ENCODE results near the gene CDH5.

DNA sequence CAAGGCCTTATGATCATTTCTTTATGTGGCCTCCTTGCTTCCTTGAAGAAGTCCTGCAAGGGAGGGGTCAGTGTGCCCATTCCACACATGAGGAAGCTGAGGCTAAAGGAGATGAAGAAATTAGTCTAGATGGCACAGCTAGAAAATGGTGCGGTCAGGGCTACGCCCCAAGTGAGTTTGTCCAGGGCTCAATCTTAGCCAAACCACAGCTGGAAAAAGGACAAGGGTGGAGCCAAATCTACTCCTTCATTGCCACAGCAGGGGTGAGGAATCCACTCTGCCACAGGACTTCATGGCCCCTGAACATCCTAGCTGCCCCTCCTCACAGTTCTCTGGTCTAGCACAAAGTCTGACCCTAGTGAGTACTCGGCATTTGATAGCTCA lies 76.8 kb downstream of the CDH5 start:
- TF ChIP-seq JUND (IDR thresholded peaks at IDR 0.05) (no peak), GABPA (IDR thresholded peaks at IDR 0.05; ENCODE audit: low read depth) (no peak), RXRA (IDR thresholded peaks at IDR 0.05; ENCODE audit: borderline replicate concordance, low read depth) (no peak), CHD2 (IDR thresholded peaks at IDR 0.05; ENCODE audit: low read length, partially characterized antibody) (no peak), EZH2phosphoT487 (IDR thresholded peaks at IDR 0.05; ENCODE audit: borderline replicate concordance, low read depth) (no peak), MXI1 (IDR thresholded peaks at IDR 0.05; ENCODE audit: low read depth, low read length) (no peak), SIN3A (IDR thresholded peaks at IDR 0.05; ENCODE audit: borderline replicate concordance, low read depth, low read length) (no peak)
- TF ChIP-seq, protein P1, sequence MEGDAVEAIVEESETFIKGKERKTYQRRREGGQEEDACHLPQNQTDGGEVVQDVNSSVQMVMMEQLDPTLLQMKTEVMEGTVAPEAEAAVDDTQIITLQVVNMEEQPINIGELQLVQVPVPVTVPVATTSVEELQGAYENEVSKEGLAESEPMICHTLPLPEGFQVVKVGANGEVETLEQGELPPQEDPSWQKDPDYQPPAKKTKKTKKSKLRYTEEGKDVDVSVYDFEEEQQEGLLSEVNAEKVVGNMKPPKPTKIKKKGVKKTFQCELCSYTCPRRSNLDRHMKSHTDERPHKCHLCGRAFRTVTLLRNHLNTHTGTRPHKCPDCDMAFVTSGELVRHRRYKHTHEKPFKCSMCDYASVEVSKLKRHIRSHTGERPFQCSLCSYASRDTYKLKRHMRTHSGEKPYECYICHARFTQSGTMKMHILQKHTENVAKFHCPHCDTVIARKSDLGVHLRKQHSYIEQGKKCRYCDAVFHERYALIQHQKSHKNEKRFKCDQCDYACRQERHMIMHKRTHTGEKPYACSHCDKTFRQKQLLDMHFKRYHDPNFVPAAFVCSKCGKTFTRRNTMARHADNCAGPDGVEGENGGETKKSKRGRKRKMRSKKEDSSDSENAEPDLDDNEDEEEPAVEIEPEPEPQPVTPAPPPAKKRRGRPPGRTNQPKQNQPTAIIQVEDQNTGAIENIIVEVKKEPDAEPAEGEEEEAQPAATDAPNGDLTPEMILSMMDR (IDR thresholded peaks at IDR 0.05): no peak
- TF ChIP-seq, protein P2, sequence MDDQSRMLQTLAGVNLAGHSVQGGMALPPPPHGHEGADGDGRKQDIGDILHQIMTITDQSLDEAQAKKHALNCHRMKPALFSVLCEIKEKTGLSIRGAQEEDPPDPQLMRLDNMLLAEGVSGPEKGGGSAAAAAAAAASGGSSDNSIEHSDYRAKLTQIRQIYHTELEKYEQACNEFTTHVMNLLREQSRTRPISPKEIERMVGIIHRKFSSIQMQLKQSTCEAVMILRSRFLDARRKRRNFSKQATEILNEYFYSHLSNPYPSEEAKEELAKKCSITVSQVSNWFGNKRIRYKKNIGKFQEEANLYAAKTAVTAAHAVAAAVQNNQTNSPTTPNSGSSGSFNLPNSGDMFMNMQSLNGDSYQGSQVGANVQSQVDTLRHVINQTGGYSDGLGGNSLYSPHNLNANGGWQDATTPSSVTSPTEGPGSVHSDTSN (IDR thresholded peaks at IDR 0.05): no peak
